GM21515 (cell line): ENCODE results near the gene NUDT5.
"Not testable (repeated sequence)": the region's sequence is repeated elsewhere in the genome, so short reads cannot be mapped to it uniquely, and the experiment has no call there.

ENCODE experiments used
- ATAC-seq: cut with Tn5 transposase; IDR thresholded peaks from one replicate; pipeline ENCODE4 v1.9.1; 2021; ENCODE audit not compliant: unreplicated experiment

The NUDT5 gene

GRCh38 chr10:12207114-12207513 lies 11.4 kb upstream of the NUDT5 start:
- ATAC-seq, result no peak

- ATAC-seq, result no peak
Observed at GRCh38 chr10:12205082-12205481, 9.4 kb upstream of the NUDT5 start.

- ATAC-seq, result no peak
Observed at GRCh38 chr10:12202226-12202625, 6.5 kb upstream of the NUDT5 start.

- no peak for ATAC-seq
Observed at GRCh38 chr10:12201543-12201942, 5.9 kb upstream of the NUDT5 start.

GRCh38 chr10:12200850-12201249 lies 5.2 kb upstream of the NUDT5 start:
- no peak for ATAC-seq

GRCh38 chr10:12198156-12198555 lies 2.5 kb upstream of the NUDT5 start:
- ATAC-seq, result no peak

GRCh38 chr10:12196531-12197211 lies 980 bp upstream of the NUDT5 start:
- ATAC-seq, result no peak

- ATAC-seq, result no peak
Observed at GRCh38 chr10:12195281-12195602, 449 bp downstream of the NUDT5 start.

- ATAC-seq, result no peak
Observed at GRCh38 chr10:12194752-12195271, 879 bp downstream of the NUDT5 start.

- no peak for ATAC-seq
Observed at GRCh38 chr10:12193193-12193592, 2.5 kb downstream of the NUDT5 start.

- no peak for ATAC-seq
Observed at GRCh38 chr10:12191715-12192114, 4.0 kb downstream of the NUDT5 start.

- ATAC-seq, result no peak
Observed at GRCh38 chr10:12189426-12189825, 6.3 kb downstream of the NUDT5 start.

GRCh38 chr10:12188656-12189055 lies 7.0 kb downstream of the NUDT5 start:
- ATAC-seq, result no peak

GRCh38 chr10:12187321-12187905 lies 8.3 kb downstream of the NUDT5 start:
- no peak for ATAC-seq

GRCh38 chr10:12186323-12186722 lies 9.4 kb downstream of the NUDT5 start:
- no peak for ATAC-seq

GRCh38 chr10:12184165-12184564 lies 11.5 kb downstream of the NUDT5 start:
- ATAC-seq, result no peak

GRCh38 chr10:12181065-12181775 lies 14.5 kb downstream of the NUDT5 start:
- ATAC-seq, result peak; percentile 72

GRCh38 chr10:12180221-12180974 lies 15.3 kb downstream of the NUDT5 start:
- ATAC-seq, result no peak

- no peak for ATAC-seq
Observed at GRCh38 chr10:12179606-12180170, 16.0 kb downstream of the NUDT5 start.

GRCh38 chr10:12177642-12178041 lies 18.0 kb downstream of the NUDT5 start:
- no peak for ATAC-seq

- ATAC-seq, result not testable (repeated sequence)
Observed at GRCh38 chr10:12171512-12171911, 24.2 kb downstream of the NUDT5 start.
